ENCODE results near the gene MATN1.
"Not testable (repeated sequence)": the region's sequence is repeated elsewhere in the genome, so short reads cannot be mapped to it uniquely, and the experiment has no call there.

Gene MATN1

GRCh38 chr1:30693822-30694221 lies 29.6 kb downstream of the MATN1 start:
- no peak for DNase-seq

GRCh38 chr1:30693366-30693765 lies 30.0 kb downstream of the MATN1 start:
- no peak for DNase-seq

- DNase-seq = no peak
These were observed 30.5 kb downstream of the MATN1 start for GRCh38 chr1:30692948-30693301.

- DNase-seq = no peak
These were observed 31.0 kb downstream of the MATN1 start for GRCh38 chr1:30692201-30692947.

GRCh38 chr1:30691480-30691879 lies 31.9 kb downstream of the MATN1 start:
- DNase-seq = no peak

GRCh38 chr1:30689901-30690645 lies 33.3 kb downstream of the MATN1 start:
- no peak for DNase-seq

- no peak for DNase-seq
These were observed 34.2 kb downstream of the MATN1 start for GRCh38 chr1:30688920-30689794.

GRCh38 chr1:30688516-30688915 lies 34.9 kb downstream of the MATN1 start:
- DNase-seq = not testable (repeated sequence)

- no peak for DNase-seq
These were observed 35.5 kb downstream of the MATN1 start for GRCh38 chr1:30687886-30688285.

- no peak for DNase-seq
These were observed 37.0 kb downstream of the MATN1 start for GRCh38 chr1:30686236-30686935.

GRCh38 chr1:30685796-30686165 lies 37.6 kb downstream of the MATN1 start:
- no peak for DNase-seq

GRCh38 chr1:30684881-30685795 lies 38.2 kb downstream of the MATN1 start:
- no peak for DNase-seq

- no peak for DNase-seq
These were observed 39.1 kb downstream of the MATN1 start for GRCh38 chr1:30684259-30684658.

GRCh38 chr1:30683699-30684098 lies 39.7 kb downstream of the MATN1 start:
- DNase-seq = no peak

- DNase-seq = no peak
These were observed 40.7 kb downstream of the MATN1 start for GRCh38 chr1:30682396-30683275.

GRCh38 chr1:30681782-30682181 lies 41.6 kb downstream of the MATN1 start:
- no peak for DNase-seq

- no peak for DNase-seq
These were observed 42.5 kb downstream of the MATN1 start for GRCh38 chr1:30680879-30681278.

- DNase-seq = no peak
These were observed 43.0 kb downstream of the MATN1 start for GRCh38 chr1:30680429-30680828.

- no peak for DNase-seq
These were observed 43.4 kb downstream of the MATN1 start for GRCh38 chr1:30679976-30680305.

- DNase-seq = no peak
These were observed 44.0 kb downstream of the MATN1 start for GRCh38 chr1:30679201-30679975.

All from DMS 273 treated with DMSO at 0.1 percent for 48 hours (cell line).